HG02884 (cell line): ENCODE data around the gene REXO5.
"Not testable (repeated sequence)": the region's sequence is repeated elsewhere in the genome, so short reads cannot be mapped to it uniquely, and the experiment has no call there.

Experiments
- ATAC-seq: cut with Tn5 transposase; IDR thresholded peaks from one replicate; pipeline ENCODE4 v1.9.1; 2021; ENCODE audit warnings: mild to moderate bottlenecking, moderate library complexity; ENCODE audit not compliant: unreplicated experiment

REXO5 gene

DNA sequence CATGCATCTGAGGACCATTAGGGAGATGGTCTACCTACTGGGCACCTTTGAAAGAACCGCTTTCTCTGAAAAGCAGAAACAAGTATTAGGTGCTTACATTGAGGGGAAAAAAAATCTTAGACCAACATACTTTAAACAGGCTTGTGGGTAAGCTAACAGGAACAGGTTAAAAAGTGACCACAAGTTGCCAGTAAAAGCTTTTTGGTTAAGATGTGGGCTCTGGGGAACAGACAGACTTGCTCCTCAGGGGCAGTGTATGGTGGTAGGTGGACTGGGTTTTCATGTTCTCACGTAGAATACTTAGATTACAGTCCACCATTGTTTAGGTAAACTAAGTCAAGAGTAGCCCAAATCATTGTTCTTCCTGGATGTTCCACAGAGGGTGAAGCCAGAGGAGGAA is 41.2 kb downstream of the REXO5 start:
- no peak for ATAC-seq

DNA sequence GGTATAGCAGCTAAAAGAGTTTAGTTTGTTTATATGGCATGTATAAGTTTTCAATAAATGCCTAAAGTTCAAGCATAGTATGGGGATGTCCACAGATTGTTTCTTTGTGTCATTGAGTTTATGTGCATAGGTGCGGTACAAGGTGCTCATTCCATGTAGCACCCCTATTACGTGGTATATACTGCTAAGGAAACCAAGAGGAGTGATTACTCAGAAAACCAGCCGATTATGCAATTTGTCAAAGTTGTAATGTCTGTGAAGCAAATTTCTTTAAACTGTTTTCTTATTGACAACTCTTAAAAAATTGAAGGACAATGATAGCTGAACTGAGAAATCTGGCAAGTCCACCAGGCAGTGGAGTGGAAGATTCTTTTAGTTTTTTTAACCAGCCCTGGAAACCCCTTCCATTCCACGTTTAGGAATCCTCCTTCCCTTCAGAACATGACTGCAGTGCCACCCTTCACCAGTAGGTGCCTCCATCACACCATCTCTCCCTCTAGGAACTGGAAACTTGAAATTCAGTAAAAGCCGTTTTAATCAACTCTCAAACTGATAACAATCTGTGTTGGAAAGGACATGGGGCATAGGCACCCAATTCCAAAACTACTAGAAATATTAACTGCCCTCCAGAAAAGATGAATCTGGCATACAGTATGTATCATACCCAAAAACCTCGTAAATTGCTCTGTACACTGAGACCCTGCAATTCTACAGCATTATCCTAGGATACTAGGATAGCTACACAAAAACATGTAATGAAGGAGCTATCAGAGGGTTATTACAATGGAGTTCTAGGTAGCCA is 43.5 kb downstream of the REXO5 start:
- ATAC-seq, result no peak

DNA sequence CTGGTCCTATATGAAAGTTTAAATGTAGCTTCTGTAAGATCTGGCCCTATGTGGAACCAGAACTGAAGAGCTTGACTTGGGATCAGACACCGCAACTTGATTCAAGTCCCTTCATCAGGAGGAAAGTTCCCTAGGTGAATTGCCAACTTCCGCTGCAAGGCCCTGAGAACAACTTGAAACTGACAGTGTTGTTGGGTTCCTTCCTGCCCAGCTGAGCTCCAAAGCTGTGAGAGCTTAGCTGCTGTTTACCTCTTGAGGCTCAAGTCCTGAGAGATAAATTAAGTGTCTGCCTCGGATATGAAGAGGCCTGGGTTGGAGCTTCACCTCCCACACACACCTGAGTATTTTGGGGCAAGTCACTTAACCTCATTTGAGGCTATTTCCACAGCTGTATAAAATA is 44.7 kb downstream of the REXO5 start:
- no peak for ATAC-seq

DNA sequence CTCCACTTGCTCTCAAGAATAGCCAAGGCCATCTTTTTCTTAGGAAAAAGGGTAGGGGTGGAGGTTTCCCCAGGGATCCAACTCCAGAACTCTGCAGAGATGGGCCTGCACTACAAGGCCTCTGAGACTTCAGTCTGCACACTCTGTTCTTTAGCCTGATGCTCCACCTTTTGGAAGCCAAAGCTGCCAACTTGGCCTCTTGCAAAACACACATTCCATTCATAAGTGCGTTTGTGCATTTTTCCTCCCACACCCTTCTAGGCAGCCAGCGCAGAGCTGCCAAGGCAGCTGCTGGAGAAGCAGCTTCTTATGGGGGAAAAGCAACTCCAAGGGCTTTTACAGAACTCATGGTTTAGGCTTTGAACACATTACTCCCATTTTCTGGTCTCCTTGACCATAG is 45.3 kb downstream of the REXO5 start:
- ATAC-seq, result no peak

DNA sequence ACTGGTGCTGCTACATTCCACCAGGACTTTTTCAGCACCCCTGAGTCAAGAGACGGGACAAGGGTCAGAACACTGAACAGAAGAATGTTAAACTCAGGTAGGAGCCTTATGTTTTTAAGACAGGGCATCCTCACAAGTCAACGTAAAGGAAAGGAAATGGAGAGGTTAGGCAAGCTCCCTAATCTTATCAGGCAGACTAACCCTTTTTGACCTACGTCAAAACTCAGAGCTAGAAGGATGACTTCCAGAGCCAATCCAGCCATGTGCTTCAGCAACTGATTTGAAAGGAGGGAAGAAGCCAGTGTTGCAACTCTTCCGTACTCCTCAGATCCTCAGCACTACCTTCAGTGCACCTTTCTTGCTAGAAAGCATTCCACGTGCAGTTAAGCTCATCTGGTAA is 46.8 kb downstream of the REXO5 start:
- no peak for ATAC-seq

DNA sequence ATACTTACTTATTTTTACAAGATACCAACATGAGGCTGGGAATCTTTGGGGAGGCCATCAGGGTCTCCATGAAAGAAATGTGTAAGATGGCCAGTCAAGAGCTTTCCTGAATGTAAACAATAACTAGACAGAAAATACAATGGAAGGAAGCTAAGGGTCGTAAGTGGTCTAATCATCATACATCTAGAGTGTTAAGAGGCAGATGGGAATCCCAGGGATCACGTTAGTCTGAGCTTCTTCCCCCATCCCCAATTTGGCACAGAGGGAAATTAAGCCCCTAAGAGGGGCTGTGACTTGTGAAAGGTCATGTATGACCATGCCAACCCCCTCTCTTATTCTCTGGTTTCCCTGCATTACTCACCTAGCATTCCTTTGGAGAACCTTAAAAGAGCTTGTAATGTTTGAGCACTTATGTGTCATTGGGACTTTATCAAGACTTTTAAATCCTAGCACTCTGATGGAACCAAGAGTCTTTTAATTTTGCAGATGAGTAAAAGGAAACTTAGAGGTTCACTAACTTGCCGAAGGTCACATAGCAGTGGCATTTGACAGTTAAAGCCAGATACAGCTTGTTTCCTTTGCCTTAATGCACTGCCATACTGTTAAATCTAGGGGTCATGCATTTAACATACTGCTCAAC is 47.8 kb downstream of the REXO5 start:
- no peak for ATAC-seq

DNA sequence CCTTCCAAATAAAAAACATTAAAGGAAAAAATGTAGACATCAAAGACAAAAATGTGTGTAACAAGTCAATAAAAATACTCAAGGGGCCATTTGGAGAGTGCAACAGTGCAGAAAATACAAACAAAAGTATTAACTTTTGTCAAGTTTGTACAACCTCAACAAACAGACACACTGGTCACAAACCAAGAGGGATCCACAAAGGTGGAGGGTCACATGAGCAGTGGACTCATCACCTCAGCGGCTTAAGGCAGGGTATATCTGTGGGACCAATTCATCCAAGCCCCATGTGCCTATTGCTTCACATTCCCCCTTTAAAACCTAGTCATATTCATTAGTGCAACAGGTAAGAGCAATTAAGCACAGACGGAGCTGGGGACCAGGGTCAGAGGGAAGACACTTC is 48.6 kb downstream of the REXO5 start:
- no peak for ATAC-seq

DNA sequence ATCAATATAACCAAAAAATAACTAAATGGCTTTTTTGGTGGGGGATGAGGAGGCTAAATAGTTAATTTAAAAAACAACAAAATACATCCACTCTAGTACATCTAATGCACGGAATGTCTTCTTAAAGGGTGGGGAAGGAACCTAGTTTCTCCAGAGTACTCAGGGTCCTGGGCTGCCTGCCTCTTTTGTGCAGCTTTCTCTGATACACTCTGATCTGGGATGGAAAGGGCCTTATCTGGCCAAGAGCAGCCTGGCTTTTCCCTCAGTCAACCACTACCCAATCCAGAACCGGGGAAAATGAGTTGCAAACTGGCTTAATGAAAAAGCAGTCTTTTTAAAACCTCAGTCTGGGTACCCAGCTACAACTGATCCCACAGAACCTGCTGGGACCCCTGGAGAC is 51.0 kb downstream of the REXO5 start:
- ATAC-seq, result no peak

DNA sequence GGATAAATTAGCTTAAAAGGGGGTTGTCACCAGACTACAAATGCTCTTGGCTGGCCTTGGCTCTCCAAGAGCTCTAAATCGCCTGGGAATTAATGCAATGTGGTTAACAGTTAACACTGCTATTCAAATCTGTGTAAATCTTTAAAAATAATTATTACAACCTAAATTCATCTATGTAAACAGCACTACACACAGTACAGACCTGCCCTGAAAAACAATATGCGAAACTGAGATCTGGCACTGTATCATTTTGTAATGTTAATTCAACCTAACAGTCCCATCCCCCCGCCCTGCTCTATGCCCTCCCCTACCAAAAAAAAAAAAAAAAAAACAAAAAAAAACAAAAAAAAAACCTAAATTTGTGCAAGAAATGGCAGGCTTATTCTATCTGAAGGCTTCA is 52.9 kb downstream of the REXO5 start:
- ATAC-seq, result no peak

DNA sequence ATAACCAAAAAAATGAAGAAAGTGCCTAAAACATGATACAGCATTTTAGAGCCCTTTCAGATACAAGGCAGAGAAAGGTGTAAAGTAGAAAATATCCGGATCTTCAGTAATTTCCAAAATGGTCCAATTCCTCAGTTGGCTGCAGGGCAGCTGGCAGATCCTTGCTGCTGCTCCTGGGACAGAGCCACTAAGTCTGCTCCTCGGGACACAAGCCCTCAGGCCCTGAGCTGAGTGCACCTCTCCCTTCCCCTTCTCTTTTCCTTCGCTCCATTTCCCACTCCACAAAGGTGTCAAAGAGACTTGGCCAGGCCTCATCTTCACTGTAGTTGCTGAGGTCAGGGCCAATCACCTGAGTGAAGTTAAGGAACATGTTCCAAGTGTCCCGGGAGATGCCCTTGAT is 53.4 kb downstream of the REXO5 start:
- no peak for ATAC-seq

DNA sequence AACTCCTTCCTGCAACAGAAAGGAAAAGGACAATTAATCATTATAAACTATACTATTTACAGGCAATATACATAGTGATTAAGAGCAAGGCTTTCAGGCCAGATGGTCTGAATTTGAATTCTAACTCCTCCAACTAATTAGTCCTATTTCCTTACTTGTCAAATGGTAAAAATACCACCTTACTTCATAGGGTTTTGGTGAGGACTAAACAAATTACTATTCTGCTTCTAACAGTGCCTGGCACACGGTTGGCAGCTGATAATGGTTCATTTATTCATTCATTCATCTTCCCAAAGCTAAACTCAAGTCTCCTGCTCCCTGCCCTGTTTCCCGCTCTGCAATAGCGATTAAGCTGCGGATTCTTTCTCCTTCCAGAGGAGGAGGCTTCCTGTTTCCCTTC is 54.0 kb downstream of the REXO5 start:
- no peak for ATAC-seq

DNA sequence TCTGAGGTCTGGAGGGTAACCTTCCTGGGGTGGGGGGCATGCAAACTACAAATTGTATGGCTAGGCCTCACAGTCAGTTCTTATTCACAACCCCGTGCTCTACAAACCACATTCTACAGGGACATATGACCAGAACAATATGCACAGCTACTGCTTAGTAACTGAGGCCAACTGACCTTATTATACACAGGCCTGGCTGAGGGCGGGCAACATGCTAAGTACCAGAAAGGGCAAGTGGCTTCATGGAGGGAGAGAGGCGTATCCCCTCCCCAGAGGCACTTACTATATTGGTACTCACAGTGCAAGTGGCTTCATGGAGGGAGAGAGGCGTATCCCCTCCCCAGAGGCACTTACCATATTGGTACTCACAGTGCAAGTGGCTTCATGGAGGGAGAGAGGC is 54.7 kb downstream of the REXO5 start:
- ATAC-seq, result not testable (repeated sequence)

DNA sequence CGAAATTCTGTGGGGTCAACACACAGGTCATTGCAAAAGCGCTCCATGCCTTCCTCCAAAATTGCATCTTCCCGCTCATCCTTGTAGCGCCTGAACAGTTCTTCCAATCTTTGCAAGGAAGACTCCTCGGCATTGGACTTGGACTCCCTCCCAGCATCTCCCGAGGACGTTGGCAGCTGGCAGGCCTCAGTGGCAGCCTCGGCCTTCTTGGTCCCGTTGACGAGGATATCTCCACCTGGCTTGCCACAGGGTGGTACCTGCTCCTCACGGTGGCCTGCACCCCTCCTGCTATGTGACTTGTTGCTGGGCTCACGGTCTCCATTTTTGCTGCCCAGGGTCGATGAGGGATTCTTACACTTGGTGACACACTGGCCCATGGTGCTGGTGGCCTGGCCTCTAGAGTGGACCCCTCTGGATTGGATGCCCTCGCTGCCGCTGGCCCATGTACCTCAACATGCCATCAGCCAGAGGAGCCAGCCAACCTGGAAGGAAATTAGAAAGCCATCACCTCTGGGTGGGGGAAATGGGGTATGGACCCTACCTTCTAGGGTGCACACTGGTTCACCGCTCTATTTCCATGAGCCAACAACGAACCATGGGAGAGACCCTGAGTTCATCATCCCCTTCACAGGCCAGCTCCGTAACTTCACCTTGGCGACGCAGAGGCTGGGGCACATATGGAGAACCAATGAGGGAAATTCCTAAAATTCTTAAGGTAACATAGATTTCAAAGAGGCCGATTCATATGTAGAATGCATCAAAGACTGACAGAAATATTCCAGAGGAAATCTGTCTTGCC is 56.0 kb downstream of the REXO5 start:
- no peak for ATAC-seq

DNA sequence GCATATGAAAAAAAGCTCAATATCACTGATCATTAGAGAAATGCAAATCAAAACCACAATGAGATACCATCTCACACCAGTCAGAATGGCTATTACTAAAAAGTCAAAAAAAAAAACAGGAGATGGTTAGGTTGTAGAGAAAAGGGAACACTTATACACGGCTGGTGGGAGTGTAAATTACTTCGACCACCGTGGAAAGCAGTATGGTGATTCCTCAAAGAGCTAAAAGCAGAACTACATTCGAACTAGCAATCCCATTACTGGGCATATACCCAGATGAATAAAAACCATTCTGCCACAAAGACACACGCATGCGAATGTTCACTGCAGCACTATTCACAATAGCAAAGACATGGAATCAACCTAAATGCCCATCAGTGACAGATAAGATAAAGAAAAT is 58.0 kb downstream of the REXO5 start:
- ATAC-seq, result not testable (repeated sequence)

DNA sequence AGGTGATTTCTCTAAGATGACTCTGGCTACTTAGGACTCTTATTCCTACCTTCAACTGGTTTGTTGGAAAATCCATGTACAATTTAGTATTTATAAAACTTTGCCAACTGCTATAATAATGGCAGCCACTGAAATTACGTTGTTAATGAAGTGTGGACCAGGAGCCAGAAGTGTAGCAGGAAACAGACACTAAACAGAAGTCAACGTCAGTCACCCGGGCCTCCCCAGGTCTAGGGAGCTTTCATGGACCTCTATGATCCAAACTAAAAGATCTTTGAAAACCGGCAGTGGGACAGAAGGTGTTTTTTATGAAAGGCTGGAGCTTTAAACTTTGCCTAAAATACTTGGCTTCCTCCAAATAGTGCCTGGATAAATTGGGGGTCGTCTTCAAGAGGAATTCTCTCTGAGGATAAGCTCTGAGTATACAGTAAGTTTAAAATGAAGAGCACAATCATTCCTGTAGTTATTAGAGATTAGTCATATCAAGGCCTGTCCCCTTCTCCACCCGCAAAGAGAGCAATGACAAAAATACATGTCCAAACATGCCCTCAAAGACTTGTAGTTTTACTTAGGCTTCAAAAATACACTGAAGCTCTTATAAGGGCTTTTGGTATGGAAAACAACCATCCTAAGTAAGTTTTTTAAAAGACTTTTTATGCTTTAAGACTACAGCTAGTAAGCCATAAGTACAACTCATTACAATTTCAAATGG is 59.2 kb downstream of the REXO5 start:
- ATAC-seq, result no peak

DNA sequence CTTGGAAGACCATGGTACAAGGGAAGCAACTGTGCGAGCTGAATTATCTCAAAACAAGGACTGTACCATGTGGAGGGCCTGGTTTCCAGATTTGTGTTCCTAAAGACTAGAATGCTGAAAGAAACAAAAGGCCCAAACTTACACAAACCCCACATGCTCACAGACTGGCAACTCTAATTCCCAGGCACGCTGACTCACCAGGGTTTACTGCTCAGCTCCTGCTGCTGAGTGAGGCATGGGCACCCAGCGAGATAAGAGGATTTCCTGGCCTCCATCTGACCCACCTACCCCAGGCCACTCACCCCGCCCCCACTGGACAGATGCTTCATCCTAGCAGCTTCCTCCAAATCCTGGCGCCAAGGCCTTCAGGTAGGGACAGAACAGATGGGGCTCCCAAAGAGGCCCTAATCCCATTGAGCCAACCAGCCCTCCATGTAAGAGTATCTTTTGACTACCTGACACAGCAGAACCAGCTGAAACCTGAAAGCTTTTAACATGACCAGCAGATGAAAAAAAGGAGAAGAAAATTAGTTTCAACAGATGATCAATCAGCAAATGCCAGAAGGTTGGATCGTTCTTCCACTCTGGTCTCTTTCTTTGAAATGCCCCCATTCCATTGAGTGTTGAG is 59.9 kb downstream of the REXO5 start:
- ATAC-seq, result no peak

DNA sequence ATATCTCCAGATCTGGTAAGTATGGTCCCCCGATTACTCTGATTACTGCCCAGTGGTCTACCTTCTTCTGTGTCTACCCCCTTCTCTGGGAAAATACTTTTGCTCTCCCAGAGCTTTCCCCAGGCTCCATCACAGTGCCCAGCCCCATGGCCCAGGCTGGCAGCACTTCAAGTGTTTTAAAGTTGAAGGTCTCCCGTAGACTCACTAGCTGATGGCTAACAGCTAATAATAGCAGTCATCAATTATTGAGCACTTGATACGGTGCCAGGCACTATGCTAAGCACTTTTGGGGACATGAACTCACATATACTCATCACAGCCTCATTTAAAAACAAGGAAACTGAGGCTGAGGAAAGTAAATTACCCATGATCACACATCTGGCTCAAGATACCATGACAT is 60.5 kb downstream of the REXO5 start:
- no peak for ATAC-seq

DNA sequence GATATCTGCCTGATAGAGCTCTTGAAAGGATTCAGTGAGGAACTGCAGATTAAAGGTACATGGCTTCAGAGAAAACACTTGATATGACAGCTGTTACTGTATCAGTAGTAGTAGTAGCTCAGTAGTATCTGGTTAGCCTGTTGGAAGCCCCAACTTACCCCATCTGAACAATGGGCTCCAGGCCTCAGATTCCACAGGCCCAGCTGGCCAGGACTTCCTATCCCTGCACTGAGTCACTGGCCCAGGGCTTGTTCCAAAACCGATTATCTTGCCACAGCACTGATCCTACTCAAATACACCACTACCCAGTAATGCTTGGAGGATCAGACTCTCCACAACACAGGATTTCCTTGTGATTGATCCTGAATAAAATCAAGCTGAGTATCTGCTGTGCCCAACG is 61.3 kb downstream of the REXO5 start:
- ATAC-seq, result no peak

DNA sequence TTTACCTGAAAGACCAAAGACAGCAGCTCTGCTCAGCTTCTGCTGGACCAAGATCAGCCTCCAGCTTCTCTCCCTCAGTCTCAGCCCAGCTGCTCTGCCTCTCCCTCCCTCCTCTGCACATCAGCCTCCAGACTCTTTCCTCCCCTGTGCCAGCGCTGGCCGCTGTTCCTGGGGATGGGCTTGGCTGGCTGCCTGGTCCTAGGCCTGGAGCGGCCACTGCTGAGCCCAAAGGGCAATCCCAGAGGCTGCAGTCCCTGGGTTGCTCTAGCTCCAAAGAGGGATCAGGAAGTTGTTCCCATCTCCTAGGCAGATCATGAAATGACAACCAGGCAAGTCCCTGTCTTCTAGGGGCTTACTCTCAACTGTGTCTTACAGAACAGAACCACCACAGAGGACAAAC is 62.6 kb downstream of the REXO5 start:
- ATAC-seq, result no peak

DNA sequence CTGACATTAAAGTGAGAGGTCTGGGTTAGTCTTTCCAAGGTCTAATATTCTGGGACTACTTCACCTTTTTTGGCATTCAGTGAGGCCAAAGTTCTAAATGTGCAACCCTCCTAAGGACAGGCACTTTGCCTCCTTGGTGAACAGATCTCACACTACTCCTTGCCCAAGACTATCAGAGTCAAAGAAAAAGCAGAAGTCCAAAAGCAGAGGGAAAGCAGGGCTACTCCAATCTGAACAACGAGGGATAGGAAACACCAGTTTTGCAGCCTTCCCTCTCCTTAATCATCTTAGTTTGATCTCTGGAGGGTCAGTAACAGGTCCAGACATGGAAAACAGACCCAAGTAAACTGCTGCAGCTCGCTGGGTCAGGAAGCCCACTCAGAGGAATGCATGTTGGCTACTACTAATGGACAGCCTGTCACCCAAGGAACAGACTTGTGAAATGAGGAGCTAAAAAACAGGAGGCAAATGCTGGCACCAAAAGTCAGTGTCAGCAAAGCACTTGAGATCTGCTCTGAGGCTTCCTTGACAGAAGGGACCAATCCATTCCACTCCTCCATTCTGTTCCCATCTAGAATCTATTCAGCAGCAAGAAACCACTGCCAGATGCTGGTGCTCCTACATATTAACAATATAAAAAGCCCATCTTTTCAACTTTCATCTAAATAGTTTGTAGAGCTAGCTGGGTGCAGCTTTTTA is 63.9 kb downstream of the REXO5 start:
- ATAC-seq, result no peak
